ENCODE measurements around the gene MCRIP2.

The MCRIP2 gene

DNA sequence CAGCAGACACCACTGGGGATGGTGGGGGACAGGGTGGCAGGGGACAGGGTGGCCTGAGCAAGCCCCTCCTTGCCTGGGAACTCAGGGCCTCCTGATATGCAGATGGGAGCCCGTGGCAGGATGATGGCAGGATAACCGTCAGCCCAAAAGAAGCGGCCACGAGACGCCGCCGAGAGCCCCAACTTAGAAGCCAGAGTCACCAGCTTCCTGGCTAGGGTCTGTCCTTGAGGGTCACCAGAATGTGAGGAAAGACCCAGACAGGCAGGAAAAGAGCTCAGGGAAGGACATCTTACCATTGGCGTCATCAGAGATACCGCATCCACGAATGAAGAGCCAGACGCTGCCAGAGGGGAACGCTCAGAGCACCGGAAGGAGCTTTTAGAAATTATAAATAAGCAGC is 32.3 kb upstream of the MCRIP2 start:
- TF ChIP-seq, protein P1, sequence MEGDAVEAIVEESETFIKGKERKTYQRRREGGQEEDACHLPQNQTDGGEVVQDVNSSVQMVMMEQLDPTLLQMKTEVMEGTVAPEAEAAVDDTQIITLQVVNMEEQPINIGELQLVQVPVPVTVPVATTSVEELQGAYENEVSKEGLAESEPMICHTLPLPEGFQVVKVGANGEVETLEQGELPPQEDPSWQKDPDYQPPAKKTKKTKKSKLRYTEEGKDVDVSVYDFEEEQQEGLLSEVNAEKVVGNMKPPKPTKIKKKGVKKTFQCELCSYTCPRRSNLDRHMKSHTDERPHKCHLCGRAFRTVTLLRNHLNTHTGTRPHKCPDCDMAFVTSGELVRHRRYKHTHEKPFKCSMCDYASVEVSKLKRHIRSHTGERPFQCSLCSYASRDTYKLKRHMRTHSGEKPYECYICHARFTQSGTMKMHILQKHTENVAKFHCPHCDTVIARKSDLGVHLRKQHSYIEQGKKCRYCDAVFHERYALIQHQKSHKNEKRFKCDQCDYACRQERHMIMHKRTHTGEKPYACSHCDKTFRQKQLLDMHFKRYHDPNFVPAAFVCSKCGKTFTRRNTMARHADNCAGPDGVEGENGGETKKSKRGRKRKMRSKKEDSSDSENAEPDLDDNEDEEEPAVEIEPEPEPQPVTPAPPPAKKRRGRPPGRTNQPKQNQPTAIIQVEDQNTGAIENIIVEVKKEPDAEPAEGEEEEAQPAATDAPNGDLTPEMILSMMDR (IDR thresholded peaks at IDR 0.05), result no peak

DNA sequence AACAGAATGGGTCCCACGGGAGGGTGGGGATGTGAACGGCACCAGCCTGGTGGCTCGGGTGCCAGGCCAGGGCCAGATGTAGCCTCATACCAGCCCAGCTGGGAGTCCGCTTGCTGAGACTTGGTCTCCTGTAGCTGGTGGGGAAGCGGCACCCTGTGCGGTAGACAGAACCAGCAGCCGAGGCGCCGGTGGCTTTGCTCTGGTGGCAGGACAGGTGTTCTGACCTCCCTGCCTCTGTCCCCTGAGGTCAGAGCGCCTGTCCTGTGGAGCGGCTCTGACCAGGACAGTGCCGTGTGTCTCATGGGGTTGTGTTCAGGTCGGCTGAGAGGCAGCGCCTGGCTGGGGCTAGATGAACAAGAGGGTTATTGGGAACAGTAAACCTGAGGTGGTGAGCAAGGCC is 31.6 kb upstream of the MCRIP2 start:
- TF ChIP-seq, protein P1 (IDR thresholded peaks at IDR 0.05), result no peak

DNA sequence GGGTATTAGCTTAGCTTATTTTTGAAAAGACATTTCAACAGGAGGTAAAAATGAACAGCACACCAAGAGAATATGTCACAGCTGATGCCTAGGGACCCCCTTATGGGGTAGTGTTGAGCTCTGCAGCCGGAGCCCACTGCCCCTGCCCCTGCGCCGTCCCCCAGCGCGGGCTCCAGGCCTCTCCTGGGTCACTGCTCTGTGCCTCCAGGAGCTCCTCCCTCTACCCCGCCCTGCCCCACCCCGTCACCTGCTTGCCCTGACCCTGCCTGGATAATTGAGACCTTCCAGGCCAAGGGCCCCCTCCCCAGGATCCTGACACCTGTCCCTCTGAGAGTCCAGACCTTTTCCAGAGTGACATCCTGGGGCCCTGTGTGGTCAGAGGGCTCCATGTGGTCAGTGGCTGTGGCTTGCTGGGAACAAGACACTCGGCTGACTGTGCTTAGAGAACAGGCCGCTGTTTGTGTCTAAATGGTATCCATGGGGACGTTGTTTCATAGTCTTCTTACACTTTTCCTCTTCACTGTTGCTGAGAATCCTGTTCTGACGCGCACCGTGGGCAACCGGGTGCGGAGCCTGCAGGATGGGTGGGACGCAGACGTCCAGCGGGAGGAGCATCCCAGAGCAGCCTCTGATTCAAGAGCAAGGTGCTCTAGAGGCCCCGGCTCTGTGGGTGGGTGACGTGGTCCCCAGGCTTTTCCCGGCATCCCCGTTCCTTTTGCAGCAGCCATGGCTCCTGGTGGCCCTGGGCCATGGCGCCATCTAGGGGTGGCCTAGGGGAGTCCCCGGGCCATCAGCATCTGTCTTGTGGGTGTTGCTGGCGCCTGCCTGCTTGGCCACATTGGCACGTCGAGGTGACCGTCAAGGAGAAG is 30.9 kb upstream of the MCRIP2 start:
- TF ChIP-seq, protein P1 (IDR thresholded peaks at IDR 0.05), result peak; percentile 50

DNA sequence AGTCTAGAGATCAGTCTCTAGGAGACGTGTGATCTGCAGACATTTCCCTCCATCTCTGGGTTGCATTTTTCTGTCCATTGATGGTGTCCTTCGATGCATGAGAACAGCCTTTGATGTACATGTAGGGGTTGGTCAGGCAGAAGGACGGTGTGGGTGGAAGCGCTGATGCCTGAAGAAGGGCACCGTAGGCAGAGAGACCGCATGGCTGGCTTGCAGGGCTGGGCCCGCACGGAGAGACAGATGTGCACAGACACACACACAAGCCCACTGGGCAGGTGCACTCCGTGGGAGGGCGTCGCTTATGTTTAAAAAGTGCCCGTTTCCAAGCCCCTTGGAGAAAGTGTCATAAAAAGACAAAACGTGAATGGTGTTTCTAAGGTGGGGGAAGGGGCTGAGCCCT is 26.5 kb upstream of the MCRIP2 start:
- TF ChIP-seq, protein P1 (IDR thresholded peaks at IDR 0.05), result no peak

DNA sequence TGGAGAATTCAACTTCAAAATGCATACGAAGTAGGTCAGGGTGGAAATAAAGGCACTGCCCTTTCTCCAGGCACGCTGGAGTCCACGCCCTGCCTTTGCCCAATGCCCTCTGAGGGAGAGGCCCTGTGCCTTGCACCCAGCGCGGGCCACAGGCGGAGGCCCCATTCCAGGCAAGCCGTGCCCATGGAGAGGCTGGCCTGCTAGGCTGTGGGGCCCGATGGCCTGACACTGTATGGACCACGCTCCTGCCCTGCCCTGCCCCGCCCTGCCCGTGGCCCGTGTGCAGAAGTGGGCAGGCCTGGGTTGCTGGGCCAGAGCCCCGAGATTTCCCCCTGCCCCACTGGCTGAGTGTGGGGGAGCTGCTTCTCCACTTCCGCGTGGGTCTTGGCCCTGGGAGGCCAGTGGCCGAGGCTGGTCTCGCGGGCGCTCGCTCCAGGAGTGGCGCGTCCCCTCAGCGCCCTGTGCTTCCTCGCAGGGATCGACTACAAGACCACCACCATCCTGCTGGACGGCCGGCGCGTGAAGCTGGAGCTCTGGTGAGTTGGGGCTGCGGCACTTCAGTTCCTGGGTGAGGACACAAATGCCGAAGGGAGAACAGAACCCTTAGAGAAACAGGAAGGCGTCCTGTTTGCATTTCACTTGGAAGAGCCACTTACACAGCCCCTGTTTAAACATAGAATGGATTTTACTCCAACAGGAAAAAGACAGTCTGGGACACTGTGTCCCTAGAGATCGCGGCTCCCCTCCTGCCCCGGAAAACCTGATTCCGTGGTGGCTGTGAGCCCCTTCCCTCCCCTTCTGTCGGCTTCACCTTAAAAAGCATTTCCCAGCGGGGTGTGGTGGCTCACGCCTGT is 24.7 kb upstream of the MCRIP2 start:
- TF ChIP-seq, protein P1 (IDR thresholded peaks at IDR 0.05), result no peak

DNA sequence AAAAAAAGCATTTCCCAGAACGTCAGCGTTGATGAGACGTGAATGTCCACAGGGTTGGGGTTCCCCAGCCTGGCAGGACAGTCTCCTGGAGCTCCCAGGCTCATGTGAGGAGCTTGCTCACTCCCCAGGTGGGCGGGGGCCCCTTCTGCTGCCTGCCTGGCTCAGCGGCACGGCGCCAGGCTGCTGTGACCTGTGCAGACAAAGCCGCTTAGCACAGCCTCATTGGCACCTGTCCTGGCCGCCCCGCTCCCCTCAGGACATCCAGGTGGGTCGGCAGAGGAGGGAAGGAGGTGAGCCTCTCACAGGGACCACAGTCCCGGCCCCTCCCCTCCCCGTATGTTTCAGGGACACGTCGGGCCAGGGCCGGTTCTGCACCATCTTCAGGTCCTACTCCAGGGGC is 23.8 kb upstream of the MCRIP2 start:
- TF ChIP-seq, protein P1 (IDR thresholded peaks at IDR 0.05), result no peak

DNA sequence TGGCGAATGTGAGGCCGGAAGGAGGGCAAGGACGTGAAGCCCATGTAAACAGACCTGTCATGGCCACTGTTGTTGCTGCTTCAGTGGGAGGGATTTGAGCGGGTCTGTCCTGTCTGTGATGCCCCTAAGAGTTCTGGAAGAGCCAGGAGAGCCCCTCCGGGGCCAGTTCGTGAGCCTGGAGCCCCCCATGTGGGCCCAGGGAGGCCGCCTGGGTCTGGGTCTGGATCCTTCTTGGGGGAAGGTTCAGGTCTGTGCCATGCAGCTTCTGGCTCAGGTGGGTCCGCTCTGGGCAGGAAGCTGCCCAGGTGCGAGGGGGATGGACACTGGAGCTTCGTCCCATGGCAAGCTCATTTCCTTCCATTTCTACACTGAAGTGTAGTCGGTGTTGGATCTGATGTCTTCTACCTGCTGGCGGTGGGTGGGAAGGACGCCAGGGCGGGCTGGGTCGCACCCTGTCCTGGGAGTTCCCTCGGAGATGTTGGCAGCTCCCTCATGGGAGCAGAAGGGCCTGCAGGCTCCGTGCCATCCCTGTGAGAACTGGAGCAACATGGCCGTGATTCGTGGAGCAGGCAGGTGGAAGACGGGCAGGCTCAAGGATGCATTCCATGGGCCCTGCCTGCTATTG is 22.0 kb upstream of the MCRIP2 start:
- TF ChIP-seq, protein P1 (IDR thresholded peaks at IDR 0.05), result no peak

Data from LNCAP (cell line).